Neuronal stem cell (in vitro differentiated cells): ENCODE data around the gene TMEM135.

ENCODE experiments used
- DNase-seq: peaks from one replicate; pipeline ENCODE4 v3.0.0-alpha.2; 2013; ENCODE audit warnings: low spot score
- H2AFZ ChIP-seq: one replicate; pipeline ENCODE4 v1.6.1; 2013; ENCODE audit warnings: mild to moderate bottlenecking, low read length, inconsistent platforms
- H2AK5ac ChIP-seq: 2 replicates; pipeline ENCODE4 v1.6.1; 2013; ENCODE audit warnings: low read depth, mild to moderate bottlenecking, inconsistent platforms, low read length, moderate library complexity, mixed read lengths
- H2BK120ac ChIP-seq: 2 replicates; pipeline ENCODE4 v1.6.1; 2013; ENCODE audit warnings: low read depth, mild to moderate bottlenecking, inconsistent platforms, low read length, moderate library complexity, mixed read lengths
- H2BK12ac ChIP-seq: one replicate; pipeline ENCODE4 v1.6.1; 2013; ENCODE audit warnings: low read length, inconsistent platforms
- H2BK15ac ChIP-seq: 2 replicates; pipeline ENCODE4 v1.6.1; 2013; ENCODE audit warnings: mild to moderate bottlenecking, low read length, inconsistent platforms, mixed read lengths
- H2BK5ac ChIP-seq: one replicate; pipeline ENCODE4 v1.6.1; 2013; ENCODE audit warnings: inconsistent platforms, mild to moderate bottlenecking, low read length, moderate library complexity
- H3K14ac ChIP-seq: one replicate; pipeline ENCODE4 v1.6.1; 2013; ENCODE audit warnings: low read length, inconsistent platforms
- H3K18ac ChIP-seq: 2 replicates; pipeline ENCODE4 v1.6.1; 2013; ENCODE audit warnings: low read length, inconsistent platforms
- H3K23ac ChIP-seq: 2 replicates; pipeline ENCODE4 v1.6.1; 2013; ENCODE audit warnings: low read depth, mild to moderate bottlenecking, mixed read lengths, low read length, inconsistent platforms; ENCODE audit not compliant: poor library complexity
- H3K27ac ChIP-seq: replicated peaks from 3 replicates; pipeline ENCODE4 v1.5.1; 2013; ENCODE audit warnings: low read length, inconsistent platforms
- H3K27me3 ChIP-seq, 3 experiments: 2 replicates each; pipeline ENCODE4 v1.6.1; 2013; ENCODE audit warnings: low read length in 3 of 3, mild to moderate bottlenecking in 2 of 3, inconsistent platforms in 1 of 3, low read depth in 1 of 3, mixed read lengths in 1 of 3, moderate library complexity in 1 of 3; ENCODE audit not compliant: control insufficient read depth in 3 of 3, insufficient read depth in 3 of 3
- H3K36me3 ChIP-seq, 2 donors: replicated peaks in 1 of 2; 2 replicates each; pipeline ENCODE4 v1.6.1; 2013; ENCODE audit warnings: low read length in 2 of 2; ENCODE audit not compliant: control insufficient read depth in 2 of 2, insufficient read depth in 2 of 2
- H3K4ac ChIP-seq: 2 replicates; pipeline ENCODE4 v1.6.1; 2013; ENCODE audit warnings: inconsistent platforms, mild to moderate bottlenecking, low read length, moderate library complexity
- H3K4me1 ChIP-seq, 2 donors: 1 replicate in 1 of 2; 2 replicates in 1 of 2; pipeline ENCODE4 v1.6.1; 2013; ENCODE audit warnings: low read length in 2 of 2, low read depth in 1 of 2; ENCODE audit not compliant: control insufficient read depth in 2 of 2, insufficient read depth in 1 of 2
- H3K4me2 ChIP-seq: one replicate; pipeline ENCODE4 v1.6.1; 2013; ENCODE audit warnings: mild to moderate bottlenecking, low read length, inconsistent platforms; ENCODE audit not compliant: insufficient read depth, poor library complexity, severe bottlenecking
- H3K4me3 ChIP-seq, 2 donors: 2 replicates each; pipeline ENCODE4 v1.5.1; 2013; ENCODE audit warnings: low read length in 2 of 2, mild to moderate bottlenecking in 2 of 2, inconsistent platforms in 1 of 2, moderate library complexity in 1 of 2
- H3K79me1 ChIP-seq: one replicate; pipeline ENCODE4 v1.6.1; 2013; ENCODE audit warnings: low read depth, mild to moderate bottlenecking, inconsistent platforms, low read length, moderate library complexity
- H3K9ac ChIP-seq: one replicate; pipeline ENCODE4 v1.6.1; 2013; ENCODE audit warnings: mild to moderate bottlenecking, low read depth, low read length, inconsistent platforms; ENCODE audit not compliant: poor library complexity
- H3K9me3 ChIP-seq, 2 donors: replicated peaks in 1 of 2; 2 replicates each; pipeline versions ENCODE3 to v1.6.1; 2013; ENCODE audit warnings: low read length in 2 of 2, mild to moderate bottlenecking in 2 of 2, inconsistent platforms in 1 of 2, low read depth in 1 of 2, mixed read lengths in 1 of 2, moderate library complexity in 1 of 2; ENCODE audit not compliant: control insufficient read depth in 2 of 2, insufficient read depth in 1 of 2
- H4K8ac ChIP-seq: one replicate; pipeline ENCODE4 v1.6.1; 2013; ENCODE audit warnings: low read depth, mild to moderate bottlenecking, inconsistent platforms, low read length, moderate library complexity
- H4K91ac ChIP-seq: one replicate; pipeline ENCODE4 v1.6.1; 2013; ENCODE audit warnings: low read length, low read depth, mild to moderate bottlenecking, inconsistent platforms; ENCODE audit not compliant: poor library complexity
- WGBS, 2 donors: extraction: QIAGEN DNeasy Blood & Tissue Kit; methylation state at CpG; one replicate each; pipeline ENCODE4 v1.1.7; 2013; ENCODE audit warnings: missing lambda C conversion rate in 2 of 2, mixed read lengths in 1 of 2; ENCODE audit not compliant: insufficient read length in 2 of 2, insufficient replicate concordance in 1 of 2; ENCODE audit errors: extremely low coverage in 2 of 2; 5-methylcytosine and 5-hydroxymethylcytosine counted together

The TMEM135 gene

DNA sequence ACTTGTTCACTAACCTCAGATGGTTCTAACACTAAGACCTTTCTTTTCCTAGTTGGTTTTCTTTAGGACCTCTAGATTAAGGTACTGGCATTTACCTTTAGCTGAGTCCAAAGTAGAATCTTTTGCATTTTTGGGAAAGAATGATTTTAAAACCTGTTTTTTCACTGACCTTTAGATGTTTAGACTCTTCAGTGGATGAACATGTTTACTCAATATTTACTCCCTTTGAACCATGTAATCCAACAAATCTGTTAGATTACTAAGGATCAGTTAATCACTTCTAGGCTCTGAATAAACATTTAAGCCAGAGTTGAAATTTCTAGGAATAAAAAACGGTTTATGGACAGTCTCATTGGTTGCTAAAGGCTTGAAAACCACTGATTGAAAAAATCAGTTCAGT lies 6.2 kb downstream of the TMEM135 start:
- peaks cover 2 to 6% of the 10 kb centered on the region in 2 donors for H3K4me1 ChIP-seq
- no peak for DNase-seq
- no peak overlapping the region for H3K4me3 ChIP-seq
- H2AFZ ChIP-seq, result no peak overlapping the region
- H3K4ac ChIP-seq, result no peak overlapping the region
- H2BK15ac ChIP-seq, result no peak overlapping the region
- no peak overlapping the region for H2BK120ac ChIP-seq
- H2BK12ac ChIP-seq, result no peak overlapping the region
- H3K4me2 ChIP-seq, result no peak overlapping the region
- no peak overlapping the region for H3K9ac ChIP-seq
- H3K9me3 ChIP-seq, result peaks cover 0 to 4% of the 10 kb centered on the region in 2 donors
- no CpG with 5 or more reads among the region's 1 CpG for WGBS, 2 donors
- H3K27ac ChIP-seq, result no peak overlapping the region
- H2BK5ac ChIP-seq, result no peak overlapping the region
- no peak overlapping the region for H3K23ac ChIP-seq
- no peak overlapping the region for H2AK5ac ChIP-seq
- peaks cover 4% of the 10 kb centered on the region for H3K79me1 ChIP-seq
- H4K91ac ChIP-seq, result no peak overlapping the region
- no peak overlapping the region for H3K14ac ChIP-seq
- no peaks in the 10 kb centered on the region for H3K27me3 ChIP-seq
- no peak overlapping the region for H4K8ac ChIP-seq
- H3K18ac ChIP-seq, result no peak overlapping the region
- H3K36me3 ChIP-seq, result no peaks in the 10 kb centered on the region

- Histone ChIP-seq H4K91ac (no peak overlapping the region), H3K18ac (no peak overlapping the region), H3K4me3 (no peak overlapping the region), H2BK12ac (no peak overlapping the region), H3K79me1 (peaks cover 2% of the 10 kb centered on the region), H3K14ac (no peak overlapping the region), H3K4me1 (no peaks in the 10 kb centered on the region), H3K4me2 (no peak overlapping the region), H3K4ac (no peak overlapping the region), H3K27ac (no peak overlapping the region), H2AK5ac (no peak overlapping the region), H2BK15ac (no peak overlapping the region), H2AFZ (no peak overlapping the region), H3K27me3 (no peaks in the 10 kb centered on the region), H2BK5ac (no peak overlapping the region), H3K9ac (no peak overlapping the region), H3K36me3 (no peaks in the 10 kb centered on the region), H2BK120ac (no peak overlapping the region), H4K8ac (no peak overlapping the region), H3K23ac (no peak overlapping the region), H3K9me3 (peaks cover 0 to 4% of the 10 kb centered on the region in 2 donors)
- no CpG with 5 or more reads among the region's 2 CpGs for WGBS, 2 donors
- no peak for DNase-seq
Observed at GRCh38 chr11:87046824-87047223, 9.1 kb downstream of the TMEM135 start.

DNA sequence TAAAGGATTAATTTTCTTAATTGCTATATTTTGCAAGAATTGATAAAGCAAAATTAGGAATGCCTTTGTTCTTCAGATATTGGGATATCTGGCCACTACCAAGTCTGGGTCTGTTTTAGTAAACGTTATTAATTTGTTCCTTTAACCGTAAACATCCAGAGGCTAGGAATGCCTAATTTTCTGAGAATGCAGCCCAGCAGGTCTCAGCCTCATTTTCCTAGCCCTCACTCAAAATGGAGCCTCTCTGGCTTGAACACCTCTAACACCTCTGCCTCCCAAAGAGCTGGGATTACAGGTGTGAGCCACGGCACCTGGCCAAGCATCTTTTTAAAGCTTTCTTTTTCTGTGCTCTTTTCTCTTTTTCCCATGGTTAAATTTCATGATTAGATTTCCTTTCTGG lies 18.4 kb downstream of the TMEM135 start:
- H2AK5ac ChIP-seq, result no peak overlapping the region
- H3K27ac ChIP-seq, result no peak overlapping the region
- H3K23ac ChIP-seq, result no peak overlapping the region
- H3K27me3 ChIP-seq, result no peaks in the 10 kb centered on the region
- no peak for DNase-seq
- no peak overlapping the region for H2BK12ac ChIP-seq
- no peak overlapping the region for H2BK15ac ChIP-seq
- H3K18ac ChIP-seq, result no peak overlapping the region
- H3K4me2 ChIP-seq, result no peak overlapping the region
- H3K9me3 ChIP-seq, result no peaks in the 10 kb centered on the region
- H3K4me3 ChIP-seq, result no peak overlapping the region
- no peak overlapping the region for H4K91ac ChIP-seq
- peaks cover 2% of the 10 kb centered on the region for H3K79me1 ChIP-seq
- no peak overlapping the region for H3K14ac ChIP-seq
- H3K9ac ChIP-seq, result no peak overlapping the region
- no CpG with 5 or more reads among the region's 3 CpGs for WGBS, 2 donors
- H3K36me3 ChIP-seq, result no peaks in the 10 kb centered on the region
- no peaks in the 10 kb centered on the region for H3K4me1 ChIP-seq
- H2BK5ac ChIP-seq, result no peak overlapping the region
- no peak overlapping the region for H3K4ac ChIP-seq
- H2AFZ ChIP-seq, result no peak overlapping the region
- no peak overlapping the region for H4K8ac ChIP-seq
- no peak overlapping the region for H2BK120ac ChIP-seq

DNA sequence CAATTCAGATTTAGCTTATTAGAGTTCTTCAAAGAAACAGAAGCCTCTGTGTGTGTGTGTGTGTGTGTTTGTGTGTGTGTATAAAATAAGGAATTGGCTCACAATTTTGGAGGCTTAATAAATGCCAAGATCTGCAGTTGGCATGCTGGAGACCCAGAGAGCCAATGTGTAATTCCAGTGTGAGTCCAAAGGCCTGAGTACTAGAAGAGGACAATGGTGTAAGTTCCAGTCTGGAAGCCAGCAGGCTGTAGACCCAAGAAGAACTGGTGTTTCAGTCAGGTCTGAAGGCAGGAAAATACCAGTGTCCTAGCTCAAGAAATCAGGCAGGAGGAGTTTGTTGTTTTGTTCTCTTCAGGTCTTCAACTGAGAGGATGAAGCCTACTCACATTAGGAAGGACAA lies 20.0 kb downstream of the TMEM135 start:
- Histone ChIP-seq H2BK15ac (no peak overlapping the region), H3K79me1 (peaks cover 2% of the 10 kb centered on the region), H3K36me3 (no peaks in the 10 kb centered on the region), H3K4me1 (no peaks in the 10 kb centered on the region), H2BK12ac (no peak overlapping the region), H3K14ac (no peak overlapping the region), H2AFZ (no peak overlapping the region), H2AK5ac (no peak overlapping the region), H3K23ac (no peak overlapping the region), H2BK120ac (no peak overlapping the region), H3K18ac (no peak overlapping the region), H4K8ac (no peak overlapping the region), H3K4me2 (no peak overlapping the region), H3K27me3 (no peaks in the 10 kb centered on the region), H3K9me3 (no peaks in the 10 kb centered on the region), H3K27ac (no peak overlapping the region), H2BK5ac (no peak overlapping the region), H3K4me3 (no peak overlapping the region), H3K9ac (no peak overlapping the region), H3K4ac (no peak overlapping the region), H4K91ac (no peak overlapping the region)
- DNase-seq, result no peak
